GM12801 (cell line): ENCODE data around the gene LRRC74B.

Source experiments
- TF ChIP-seq, protein P1 (sequence below): IDR thresholded peaks from one replicate; pipeline ENCODE4 v1.5.1; 2011; ENCODE audit warnings: control low read depth; ENCODE audit not compliant: insufficient read length; ENCODE audit errors: extremely low read depth

LRRC74B gene

DNA sequence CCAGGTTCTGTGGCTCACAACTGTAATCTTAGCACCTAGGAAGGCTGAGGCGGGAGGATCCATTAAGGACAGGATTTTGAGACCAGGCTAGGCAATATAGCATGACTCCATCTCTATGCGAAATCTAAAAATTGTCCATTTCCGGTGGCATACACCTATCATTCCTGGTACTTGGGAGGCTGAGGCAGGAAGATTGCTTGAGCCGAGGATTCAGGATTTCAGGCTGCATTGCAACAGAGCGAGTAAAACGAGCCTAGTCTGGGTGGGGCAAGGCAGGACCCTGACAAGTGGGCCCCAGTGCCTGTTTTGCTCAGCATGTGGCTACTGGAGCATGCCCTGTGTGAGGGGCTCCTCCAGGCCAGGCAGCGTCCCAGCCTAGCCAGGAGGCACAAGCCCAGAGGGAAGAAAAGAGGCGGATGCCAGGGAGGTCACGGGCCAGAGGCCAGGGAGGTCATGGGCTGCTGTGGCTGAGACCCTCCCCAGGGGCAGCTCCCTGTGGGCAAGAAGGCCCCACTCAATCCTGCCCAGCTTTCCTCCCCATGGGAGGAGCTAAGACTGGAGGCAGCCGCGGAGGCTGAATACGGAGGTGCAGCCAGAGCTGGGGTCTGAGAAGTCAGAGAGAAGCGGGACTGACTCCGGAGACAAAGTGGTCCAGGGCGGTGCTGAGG lies 8.4 kb downstream of the LRRC74B start:
- TF ChIP-seq, protein P1, sequence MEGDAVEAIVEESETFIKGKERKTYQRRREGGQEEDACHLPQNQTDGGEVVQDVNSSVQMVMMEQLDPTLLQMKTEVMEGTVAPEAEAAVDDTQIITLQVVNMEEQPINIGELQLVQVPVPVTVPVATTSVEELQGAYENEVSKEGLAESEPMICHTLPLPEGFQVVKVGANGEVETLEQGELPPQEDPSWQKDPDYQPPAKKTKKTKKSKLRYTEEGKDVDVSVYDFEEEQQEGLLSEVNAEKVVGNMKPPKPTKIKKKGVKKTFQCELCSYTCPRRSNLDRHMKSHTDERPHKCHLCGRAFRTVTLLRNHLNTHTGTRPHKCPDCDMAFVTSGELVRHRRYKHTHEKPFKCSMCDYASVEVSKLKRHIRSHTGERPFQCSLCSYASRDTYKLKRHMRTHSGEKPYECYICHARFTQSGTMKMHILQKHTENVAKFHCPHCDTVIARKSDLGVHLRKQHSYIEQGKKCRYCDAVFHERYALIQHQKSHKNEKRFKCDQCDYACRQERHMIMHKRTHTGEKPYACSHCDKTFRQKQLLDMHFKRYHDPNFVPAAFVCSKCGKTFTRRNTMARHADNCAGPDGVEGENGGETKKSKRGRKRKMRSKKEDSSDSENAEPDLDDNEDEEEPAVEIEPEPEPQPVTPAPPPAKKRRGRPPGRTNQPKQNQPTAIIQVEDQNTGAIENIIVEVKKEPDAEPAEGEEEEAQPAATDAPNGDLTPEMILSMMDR = no peak

DNA sequence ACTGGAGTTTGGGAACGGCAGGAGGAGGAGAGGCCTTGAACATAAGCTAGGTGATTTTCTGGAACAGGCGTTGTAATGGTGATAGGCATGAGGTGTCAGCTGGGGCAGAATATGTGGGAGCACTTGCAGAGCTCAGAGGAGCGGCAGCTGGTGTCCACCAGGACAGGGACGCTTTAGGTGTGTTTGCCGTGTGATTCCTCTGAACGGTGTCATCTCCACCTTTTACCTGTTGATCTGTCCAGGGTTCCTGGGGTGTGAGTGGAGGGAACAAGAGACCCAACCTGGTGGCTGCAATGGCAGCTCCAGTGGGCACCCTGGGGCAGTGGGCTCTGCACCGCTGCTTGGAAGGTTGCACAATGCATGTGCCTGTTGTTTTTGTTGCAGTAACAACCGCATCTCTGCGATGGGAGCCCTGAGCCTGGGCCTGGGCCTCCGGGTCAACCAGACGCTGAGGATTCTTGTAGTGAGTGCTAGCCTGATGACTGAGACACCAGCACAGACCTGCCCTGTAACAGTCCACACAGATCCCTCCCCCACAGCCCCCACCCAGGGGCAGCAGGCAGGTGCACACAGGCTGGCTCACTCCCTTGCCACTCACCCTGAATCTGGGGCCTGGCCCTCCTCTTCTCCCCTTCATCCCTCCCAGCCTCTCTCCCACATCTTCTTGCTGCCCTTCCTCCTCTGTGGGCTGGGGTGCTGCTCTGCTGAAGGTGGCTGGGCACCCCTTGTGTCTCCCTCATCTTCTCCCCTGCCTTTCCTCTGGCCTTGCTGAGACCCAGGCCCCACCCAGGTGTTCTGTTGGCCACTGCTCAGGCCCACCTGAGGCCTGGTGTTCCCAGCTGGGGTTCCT lies 9.2 kb downstream of the LRRC74B start:
- TF ChIP-seq, protein P1 = no peak

DNA sequence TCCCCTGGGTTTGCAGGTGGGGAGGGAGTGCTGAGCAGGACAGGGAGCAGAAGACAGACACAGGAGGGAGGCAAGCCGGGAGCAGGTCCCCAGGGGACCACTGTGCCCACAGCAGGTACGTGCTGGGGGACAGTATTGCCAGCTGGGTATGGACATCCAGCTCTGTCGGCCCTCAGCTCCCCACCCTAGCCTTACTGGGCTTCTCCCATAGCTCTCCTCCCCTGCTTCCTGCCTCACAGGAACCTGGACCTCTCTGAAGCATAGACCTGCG lies 9.8 kb downstream of the LRRC74B start:
- TF ChIP-seq, protein P1 = no peak

DNA sequence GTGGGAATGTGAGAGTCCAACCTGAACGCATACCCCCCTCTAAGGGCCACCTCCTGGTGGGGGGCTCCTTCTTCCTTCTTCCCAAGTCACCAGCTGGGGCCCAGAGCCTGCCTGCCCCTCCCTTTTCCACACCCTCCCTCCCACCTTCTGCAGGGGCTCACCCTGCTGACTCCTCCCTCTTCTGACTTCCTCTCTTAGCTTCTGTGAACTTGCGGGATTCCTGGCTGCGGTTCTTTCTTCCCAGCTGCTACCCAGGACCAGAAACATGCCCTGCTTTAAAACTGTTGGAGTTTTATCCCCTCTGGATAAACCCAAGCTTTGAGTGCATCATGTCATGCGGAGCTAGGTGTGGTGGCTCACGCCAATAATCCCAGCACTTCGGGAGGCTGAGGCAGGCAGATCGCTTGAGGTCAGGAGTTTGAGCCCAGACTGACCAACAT lies 10.2 kb downstream of the LRRC74B start:
- TF ChIP-seq, protein P1 = no peak

DNA sequence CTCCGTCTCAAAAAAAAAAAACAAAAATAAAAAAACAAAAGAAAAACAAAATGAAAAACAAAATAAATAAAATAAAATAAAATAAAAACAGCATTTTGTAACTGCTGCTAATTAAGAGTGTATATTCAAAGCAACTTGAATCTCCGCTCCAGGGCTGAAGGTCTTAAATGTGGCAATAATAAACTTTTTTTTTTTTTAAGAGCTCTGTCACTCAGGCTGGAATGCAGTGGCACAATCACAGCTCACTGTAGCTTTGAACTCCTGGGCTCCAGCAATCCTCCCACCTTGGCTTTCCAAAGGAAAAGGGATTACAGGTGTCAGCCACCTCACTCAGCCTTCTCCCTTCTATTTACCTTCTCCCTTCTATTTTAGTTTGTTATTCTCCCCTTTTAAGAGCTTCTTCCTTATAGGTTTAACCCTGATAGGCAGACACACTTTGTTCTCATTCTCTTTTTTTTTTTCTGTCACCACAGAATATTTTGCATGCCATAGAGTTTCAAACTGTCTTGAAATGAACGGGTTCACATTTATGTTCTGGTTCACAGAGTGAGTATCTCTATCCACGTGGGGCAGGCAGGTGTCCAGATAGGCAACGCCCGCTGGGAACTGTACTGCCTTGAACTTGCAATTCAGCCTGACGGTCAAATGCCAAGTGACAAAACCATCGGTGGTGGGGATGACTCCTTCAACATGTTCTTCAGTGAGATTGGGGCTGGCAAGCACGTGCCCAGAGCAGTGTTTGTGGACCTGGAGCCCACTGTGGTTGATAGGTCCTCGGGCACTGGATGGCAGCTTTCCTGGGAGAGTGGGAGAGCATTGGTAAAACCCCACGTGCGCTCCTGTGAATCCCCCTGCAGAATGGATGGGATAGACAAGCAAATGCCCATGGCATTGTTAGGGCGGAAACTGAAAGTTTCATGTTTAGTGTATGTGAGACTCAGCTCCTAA lies 19.4 kb downstream of the LRRC74B start:
- TF ChIP-seq, protein P1 = no peak

DNA sequence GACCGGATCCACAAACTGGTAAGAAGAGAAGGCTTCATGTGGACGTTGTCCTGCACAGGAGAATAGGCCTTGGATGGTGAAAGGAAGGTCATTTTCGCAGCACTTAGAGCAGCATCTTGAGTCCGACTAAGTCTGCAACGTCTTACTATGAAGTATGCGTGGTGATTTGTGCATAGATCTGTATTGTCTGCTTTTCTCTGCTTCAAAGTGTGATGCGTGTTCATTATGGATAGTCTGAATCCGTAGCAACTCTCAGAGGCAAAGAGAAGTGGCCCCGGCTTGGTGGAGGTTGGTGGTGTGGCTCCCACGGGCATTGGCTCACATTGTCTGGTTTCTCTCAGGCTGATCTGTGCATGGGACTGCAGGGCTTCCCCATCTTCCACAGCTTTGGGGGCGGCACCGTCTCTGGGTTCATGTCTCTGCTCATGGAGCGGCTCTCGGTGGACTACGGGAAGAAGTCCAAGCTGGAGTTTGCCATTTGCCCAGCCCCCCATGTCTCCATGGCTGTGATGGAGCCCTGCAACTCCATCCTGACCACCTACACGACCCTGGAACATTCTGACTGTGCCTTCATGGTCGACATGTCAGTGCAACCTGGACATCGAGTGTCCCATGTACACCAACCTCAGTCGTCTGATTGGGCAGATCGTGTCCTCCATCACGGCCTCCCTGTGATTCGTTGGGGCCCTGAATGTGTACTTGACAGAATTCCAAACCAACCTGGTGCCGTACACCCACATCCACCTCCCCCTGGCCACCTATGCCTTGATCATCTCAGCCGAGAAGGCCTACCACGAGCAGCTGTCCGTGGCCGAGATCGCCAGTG lies 21.5 kb downstream of the LRRC74B start:
- TF ChIP-seq, protein P1 = no peak
